HepG2 (cell line): ENCODE data around the gene FAM117A. TPM values are rescaled to one million over a fixed set of nuclear protein-coding genes. Genes with fewer than 3 reads are reported as not detected.

Source experiments
- HOXD1 ChIP-seq: sonication (generic); formaldehyde crosslinking; IDR thresholded peaks from 2 replicates; pipeline ENCODE4 v1.5.0; 2020; ENCODE audit warnings: missing genetic modification reagents
- MTA1 ChIP-seq: sonication (generic); formaldehyde crosslinking; IDR thresholded peaks from 2 replicates; pipeline ENCODE4 v1.4.0; 2020; ENCODE audit warnings: missing genetic modification reagents, mild to moderate bottlenecking, borderline replicate concordance
- NAIF1 ChIP-seq: sonication (generic); formaldehyde crosslinking; IDR thresholded peaks from 2 replicates; pipeline ENCODE4 v1.5.0; 2020; ENCODE audit warnings: mild to moderate bottlenecking, missing genetic modification reagents, borderline replicate concordance
- NFATC3 ChIP-seq: sonication (generic); formaldehyde crosslinking; IDR thresholded peaks from 2 replicates; pipeline ENCODE4 v1.5.1; 2020; ENCODE audit warnings: mild to moderate bottlenecking, missing genetic modification reagents
- ZNF180 ChIP-seq: sonication (generic); formaldehyde crosslinking; IDR thresholded peaks from 2 replicates; pipeline ENCODE4 v1.4.0; 2020; ENCODE audit warnings: low read depth, missing genetic modification reagents, borderline replicate concordance
- ZNF367 ChIP-seq: sonication (generic); formaldehyde crosslinking; IDR thresholded peaks from 2 replicates; pipeline ENCODE4 v1.4.0; 2020; ENCODE audit warnings: missing genetic modification reagents, borderline replicate concordance
- polyA plus RNA-seq, 8 experiments: library from polyadenylated mRNA; depleted of rRNA in 3 of 8; stranded (reverse) in 7 of 8; unstranded in 1 of 8; fragments of >200 nt; fragmentation: Illumina TruSeq in 4 of 8; extraction: Trizol in 4 of 8; gene quantifications; 2 replicates each; pipeline versions ENCODE4 v1.2.1 to v1.2.3, GENCODE V29; 2011 to 2016; ENCODE audit warnings: low read depth in 4 of 8, missing spikeins in 1 of 8, mixed read lengths in 1 of 8; ENCODE audit not compliant: insufficient read depth in 1 of 8
- total RNA-seq, 5 experiments: library from RNA; depleted of rRNA; stranded (reverse); fragments of >200 nt; fragmentation: Illumina TruSeq; extraction: Trizol; gene quantifications; 2 replicates each; pipeline ENCODE4 v1.2.3, GENCODE V29; 2016; ENCODE audit warnings: low read depth in 1 of 5
- TF ChIP-seq, protein P1 (sequence below): sonication (generic); formaldehyde crosslinking; IDR thresholded peaks from 2 replicates; pipeline ENCODE4 v1.8.0; 2022; ENCODE audit warnings: mild to moderate bottlenecking, missing genetic modification reagents; ENCODE audit not compliant: insufficient replicate concordance
- TF ChIP-seq, protein P2 (sequence below): sonication (generic); formaldehyde crosslinking; IDR thresholded peaks from 2 replicates; pipeline ENCODE4 v1.9.0; 2021; ENCODE audit warnings: missing genetic modification reagents, borderline replicate concordance
- TF ChIP-seq, protein P3 (sequence below): sonication (generic); formaldehyde crosslinking; IDR thresholded peaks from 2 replicates; pipeline ENCODE4 v1.8.0; 2022; ENCODE audit warnings: mild to moderate bottlenecking, missing genetic modification reagents, moderate library complexity
- TF ChIP-seq, protein P4 (sequence below): sonication (generic); formaldehyde crosslinking; conservative IDR thresholded peaks from 2 replicates; pipeline ENCODE4 v1.4.0; 2020; ENCODE audit warnings: missing genetic modification reagents
- TF ChIP-seq, protein P5 (sequence below): sonication (generic); formaldehyde crosslinking; IDR thresholded peaks from 2 replicates; pipeline ENCODE4 v1.4.0; 2020; ENCODE audit warnings: missing genetic modification reagents
- TF ChIP-seq, protein P6 (sequence below): fragments of 450-650 bp; IDR thresholded peaks from 2 replicates; pipeline ENCODE4 v1.6.1; 2017; ENCODE audit warnings: mild to moderate bottlenecking
- TF ChIP-seq, protein P7 (sequence below): sonication (generic); formaldehyde crosslinking; IDR thresholded peaks from 2 replicates; pipeline ENCODE4 v1.4.0; 2020; ENCODE audit warnings: missing genetic modification reagents, low read depth, mild to moderate bottlenecking, borderline replicate concordance
- TF ChIP-seq, protein P8 (sequence below): sonication (generic); formaldehyde crosslinking; IDR thresholded peaks from 2 replicates; pipeline ENCODE4 v1.4.0; 2020; ENCODE audit warnings: mild to moderate bottlenecking, missing genetic modification reagents, borderline replicate concordance

The FAM117A gene
- total and polyA plus RNA-seq, 2 of the 13 experiments (the other 11 are each of a cell fraction or from before 2014, with no cell fraction given): 12.1 to 19.8 TPM

DNA sequence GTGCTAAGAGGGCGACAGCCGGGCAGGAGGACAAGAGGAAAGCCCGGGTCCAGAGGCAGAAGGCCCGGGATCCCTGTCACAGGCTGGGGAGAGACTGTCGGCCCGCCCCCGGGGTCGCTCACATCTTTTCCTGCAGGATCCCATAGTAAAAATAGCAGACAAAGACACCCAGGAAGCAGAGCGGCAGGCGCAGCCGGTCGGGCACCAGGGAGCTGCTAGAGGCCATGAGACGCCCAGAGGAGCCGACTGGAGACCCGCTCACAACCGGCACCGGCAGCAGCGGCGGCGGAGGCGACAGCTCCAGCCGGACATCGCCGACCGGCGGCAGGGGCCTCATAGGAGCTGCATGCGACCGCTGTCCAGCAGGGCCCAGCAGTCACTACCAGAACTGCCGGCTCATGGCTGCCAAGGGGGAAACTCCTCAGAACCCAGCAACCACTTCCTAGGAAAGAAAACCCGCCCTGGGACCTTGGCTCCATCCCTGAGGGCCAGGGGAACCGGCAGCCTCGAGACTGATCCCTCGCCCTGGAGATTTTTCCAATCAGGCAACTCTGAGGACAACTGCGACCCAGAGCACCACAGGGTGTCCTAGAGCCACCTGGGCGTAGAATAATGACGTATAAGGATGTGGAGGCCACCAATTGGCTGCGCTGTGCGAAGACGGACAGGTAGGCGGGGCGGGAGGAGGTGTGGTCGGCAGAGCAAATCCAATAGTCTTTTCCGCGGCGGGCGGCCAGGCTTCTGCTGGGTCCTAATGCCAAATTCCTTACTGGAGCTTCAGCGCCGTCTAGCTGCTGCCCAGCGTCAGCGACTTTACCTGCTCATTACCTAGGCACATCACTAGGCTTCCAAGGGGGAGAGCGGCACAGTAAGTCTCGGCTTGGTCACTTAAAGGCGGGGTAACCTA lies 56.1 kb downstream of the FAM117A start, which contains the start of gene SLC35B1 (continued):
- TF ChIP-seq, protein P1, sequence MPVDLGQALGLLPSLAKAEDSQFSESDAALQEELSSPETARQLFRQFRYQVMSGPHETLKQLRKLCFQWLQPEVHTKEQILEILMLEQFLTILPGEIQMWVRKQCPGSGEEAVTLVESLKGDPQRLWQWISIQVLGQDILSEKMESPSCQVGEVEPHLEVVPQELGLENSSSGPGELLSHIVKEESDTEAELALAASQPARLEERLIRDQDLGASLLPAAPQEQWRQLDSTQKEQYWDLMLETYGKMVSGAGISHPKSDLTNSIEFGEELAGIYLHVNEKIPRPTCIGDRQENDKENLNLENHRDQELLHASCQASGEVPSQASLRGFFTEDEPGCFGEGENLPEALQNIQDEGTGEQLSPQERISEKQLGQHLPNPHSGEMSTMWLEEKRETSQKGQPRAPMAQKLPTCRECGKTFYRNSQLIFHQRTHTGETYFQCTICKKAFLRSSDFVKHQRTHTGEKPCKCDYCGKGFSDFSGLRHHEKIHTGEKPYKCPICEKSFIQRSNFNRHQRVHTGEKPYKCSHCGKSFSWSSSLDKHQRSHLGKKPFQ (CRISPR knock-in tag): no peak
- TF ChIP-seq ZNF367 (CRISPR knock-in tag) (no peak), HOXD1 (CRISPR knock-in tag) (peak; percentile 13; the same call in 1 of the 2 replicates), NFATC3 (CRISPR knock-in tag) (no peak), ZNF180 (CRISPR knock-in tag) (0 out of 2 replicates have a peak, but pooled peaks have one; percentile 83), MTA1 (CRISPR knock-in tag) (no peak), NAIF1 (CRISPR knock-in tag) (peak; percentile 8; the same call in 1 of the 2 replicates)
- TF ChIP-seq, protein P2, sequence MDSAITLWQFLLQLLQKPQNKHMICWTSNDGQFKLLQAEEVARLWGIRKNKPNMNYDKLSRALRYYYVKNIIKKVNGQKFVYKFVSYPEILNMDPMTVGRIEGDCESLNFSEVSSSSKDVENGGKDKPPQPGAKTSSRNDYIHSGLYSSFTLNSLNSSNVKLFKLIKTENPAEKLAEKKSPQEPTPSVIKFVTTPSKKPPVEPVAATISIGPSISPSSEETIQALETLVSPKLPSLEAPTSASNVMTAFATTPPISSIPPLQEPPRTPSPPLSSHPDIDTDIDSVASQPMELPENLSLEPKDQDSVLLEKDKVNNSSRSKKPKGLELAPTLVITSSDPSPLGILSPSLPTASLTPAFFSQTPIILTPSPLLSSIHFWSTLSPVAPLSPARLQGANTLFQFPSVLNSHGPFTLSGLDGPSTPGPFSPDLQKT (CRISPR knock-in tag): no peak
- TF ChIP-seq, protein P3, sequence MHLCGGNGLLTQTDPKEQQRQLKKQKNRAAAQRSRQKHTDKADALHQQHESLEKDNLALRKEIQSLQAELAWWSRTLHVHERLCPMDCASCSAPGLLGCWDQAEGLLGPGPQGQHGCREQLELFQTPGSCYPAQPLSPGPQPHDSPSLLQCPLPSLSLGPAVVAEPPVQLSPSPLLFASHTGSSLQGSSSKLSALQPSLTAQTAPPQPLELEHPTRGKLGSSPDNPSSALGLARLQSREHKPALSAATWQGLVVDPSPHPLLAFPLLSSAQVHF (CRISPR knock-in tag): no peak
- TF ChIP-seq, protein P4, sequence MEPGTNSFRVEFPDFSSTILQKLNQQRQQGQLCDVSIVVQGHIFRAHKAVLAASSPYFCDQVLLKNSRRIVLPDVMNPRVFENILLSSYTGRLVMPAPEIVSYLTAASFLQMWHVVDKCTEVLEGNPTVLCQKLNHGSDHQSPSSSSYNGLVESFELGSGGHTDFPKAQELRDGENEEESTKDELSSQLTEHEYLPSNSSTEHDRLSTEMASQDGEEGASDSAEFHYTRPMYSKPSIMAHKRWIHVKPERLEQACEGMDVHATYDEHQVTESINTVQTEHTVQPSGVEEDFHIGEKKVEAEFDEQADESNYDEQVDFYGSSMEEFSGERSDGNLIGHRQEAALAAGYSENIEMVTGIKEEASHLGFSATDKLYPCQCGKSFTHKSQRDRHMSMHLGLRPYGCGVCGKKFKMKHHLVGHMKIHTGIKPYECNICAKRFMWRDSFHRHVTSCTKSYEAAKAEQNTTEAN (CRISPR knock-in tag): no peak
- TF ChIP-seq, protein P5, sequence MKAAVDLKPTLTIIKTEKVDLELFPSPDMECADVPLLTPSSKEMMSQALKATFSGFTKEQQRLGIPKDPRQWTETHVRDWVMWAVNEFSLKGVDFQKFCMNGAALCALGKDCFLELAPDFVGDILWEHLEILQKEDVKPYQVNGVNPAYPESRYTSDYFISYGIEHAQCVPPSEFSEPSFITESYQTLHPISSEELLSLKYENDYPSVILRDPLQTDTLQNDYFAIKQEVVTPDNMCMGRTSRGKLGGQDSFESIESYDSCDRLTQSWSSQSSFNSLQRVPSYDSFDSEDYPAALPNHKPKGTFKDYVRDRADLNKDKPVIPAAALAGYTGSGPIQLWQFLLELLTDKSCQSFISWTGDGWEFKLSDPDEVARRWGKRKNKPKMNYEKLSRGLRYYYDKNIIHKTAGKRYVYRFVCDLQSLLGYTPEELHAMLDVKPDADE (CRISPR knock-in tag): no peak
- TF ChIP-seq, protein P6, sequence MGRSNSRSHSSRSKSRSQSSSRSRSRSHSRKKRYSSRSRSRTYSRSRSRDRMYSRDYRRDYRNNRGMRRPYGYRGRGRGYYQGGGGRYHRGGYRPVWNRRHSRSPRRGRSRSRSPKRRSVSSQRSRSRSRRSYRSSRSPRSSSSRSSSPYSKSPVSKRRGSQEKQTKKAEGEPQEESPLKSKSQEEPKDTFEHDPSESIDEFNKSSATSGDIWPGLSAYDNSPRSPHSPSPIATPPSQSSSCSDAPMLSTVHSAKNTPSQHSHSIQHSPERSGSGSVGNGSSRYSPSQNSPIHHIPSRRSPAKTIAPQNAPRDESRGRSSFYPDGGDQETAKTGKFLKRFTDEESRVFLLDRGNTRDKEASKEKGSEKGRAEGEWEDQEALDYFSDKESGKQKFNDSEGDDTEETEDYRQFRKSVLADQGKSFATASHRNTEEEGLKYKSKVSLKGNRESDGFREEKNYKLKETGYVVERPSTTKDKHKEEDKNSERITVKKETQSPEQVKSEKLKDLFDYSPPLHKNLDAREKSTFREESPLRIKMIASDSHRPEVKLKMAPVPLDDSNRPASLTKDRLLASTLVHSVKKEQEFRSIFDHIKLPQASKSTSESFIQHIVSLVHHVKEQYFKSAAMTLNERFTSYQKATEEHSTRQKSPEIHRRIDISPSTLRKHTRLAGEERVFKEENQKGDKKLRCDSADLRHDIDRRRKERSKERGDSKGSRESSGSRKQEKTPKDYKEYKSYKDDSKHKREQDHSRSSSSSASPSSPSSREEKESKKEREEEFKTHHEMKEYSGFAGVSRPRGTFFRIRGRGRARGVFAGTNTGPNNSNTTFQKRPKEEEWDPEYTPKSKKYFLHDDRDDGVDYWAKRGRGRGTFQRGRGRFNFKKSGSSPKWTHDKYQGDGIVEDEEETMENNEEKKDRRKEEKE: no peak
- TF ChIP-seq, protein P7, sequence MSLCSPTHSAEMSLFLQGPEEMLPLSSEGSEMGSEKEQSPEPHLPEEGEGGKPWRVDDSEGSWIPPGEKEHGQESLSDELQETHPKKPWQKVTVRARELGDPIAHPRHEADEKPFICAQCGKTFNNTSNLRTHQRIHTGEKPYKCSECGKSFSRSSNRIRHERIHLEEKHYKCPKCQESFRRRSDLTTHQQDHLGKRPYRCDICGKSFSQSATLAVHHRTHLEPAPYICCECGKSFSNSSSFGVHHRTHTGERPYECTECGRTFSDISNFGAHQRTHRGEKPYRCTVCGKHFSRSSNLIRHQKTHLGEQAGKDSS: peak; percentile 85; the same call in 1 of the 2 replicates
- TF ChIP-seq, protein P8, sequence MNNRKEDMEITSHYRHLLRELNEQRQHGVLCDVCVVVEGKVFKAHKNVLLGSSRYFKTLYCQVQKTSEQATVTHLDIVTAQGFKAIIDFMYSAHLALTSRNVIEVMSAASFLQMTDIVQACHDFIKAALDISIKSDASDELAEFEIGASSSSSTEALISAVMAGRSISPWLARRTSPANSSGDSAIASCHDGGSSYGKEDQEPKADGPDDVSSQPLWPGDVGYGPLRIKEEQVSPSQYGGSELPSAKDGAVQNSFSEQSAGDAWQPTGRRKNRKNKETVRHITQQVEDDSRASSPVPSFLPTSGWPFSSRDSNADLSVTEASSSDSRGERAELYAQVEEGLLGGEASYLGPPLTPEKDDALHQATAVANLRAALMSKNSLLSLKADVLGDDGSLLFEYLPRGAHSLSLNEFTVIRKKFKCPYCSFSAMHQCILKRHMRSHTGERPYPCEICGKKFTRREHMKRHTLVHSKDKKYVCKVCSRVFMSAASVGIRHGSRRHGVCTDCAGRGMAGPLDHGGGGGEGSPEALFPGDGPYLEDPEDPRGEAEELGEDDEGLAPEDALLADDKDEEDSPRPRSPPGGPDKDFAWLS (CRISPR knock-in tag): 0 out of 2 replicates have a peak, but pooled peaks have one; percentile 41
